DND-41 (cell line): Measurements from ENCODE around the gene SCAANT1.
A peak's percentile ranks its signal among the peaks of the same experiment; 100 is the strongest.

Source experiments
- ATAC-seq: fragments of 200-7000 bp; cut with Tn5 transposase; 3 replicates; pipeline ENCODE4 v1.9.1; 2021; ENCODE audit warnings: low read depth; ENCODE audit not compliant: insufficient read depth
- DNase-seq: peaks from one replicate; pipeline ENCODE4 v3.0.0-alpha.2; 2020
- H2AFZ ChIP-seq: 2 replicates; pipeline ENCODE4 v1.6.0; 2012; ENCODE audit warnings: low read depth, low read length
- H3K27ac ChIP-seq: 2 replicates; pipeline ENCODE4 v1.5.1; 2012; ENCODE audit warnings: low read length, inconsistent platforms
- H3K27me3 ChIP-seq: fragments of 200-600 bp; sonication (generic); 2 replicates; pipeline ENCODE4 v1.6.0; 2012; ENCODE audit warnings: low read length, mild to moderate bottlenecking, inconsistent platforms; ENCODE audit not compliant: insufficient read depth, poor library complexity
- H3K36me3 ChIP-seq: 2 replicates; pipeline ENCODE4 v1.5.1; 2012; ENCODE audit warnings: low read length, inconsistent platforms; ENCODE audit not compliant: insufficient read depth
- H3K4me1 ChIP-seq: 2 replicates; pipeline ENCODE4 v1.5.1; 2012; ENCODE audit warnings: mild to moderate bottlenecking, low read length; ENCODE audit not compliant: insufficient read depth
- H3K4me2 ChIP-seq: 2 replicates; pipeline ENCODE4 v1.6.0; 2012; ENCODE audit warnings: mild to moderate bottlenecking, moderate library complexity, low read length, inconsistent platforms; ENCODE audit not compliant: insufficient read depth
- H3K4me3 ChIP-seq, 2 experiments: fragments of 200-600 bp in 1 of 2; shearing (Covaris generic) in 1 of 2; 2 replicates each; pipeline ENCODE4 v1.5.1; 2012 to 2016; ENCODE audit warnings: inconsistent platforms in 2 of 2, low read length in 2 of 2, mild to moderate bottlenecking in 2 of 2, low read depth in 1 of 2, moderate library complexity in 1 of 2
- H3K79me2 ChIP-seq: 2 replicates; pipeline ENCODE4 v1.6.0; 2012; ENCODE audit warnings: low read length, inconsistent platforms; ENCODE audit not compliant: insufficient read depth
- H3K9ac ChIP-seq: 2 replicates; pipeline ENCODE4 v1.6.0; 2012; ENCODE audit warnings: low read depth, mild to moderate bottlenecking, inconsistent platforms, low read length, moderate library complexity
- H3K9me3 ChIP-seq: 2 replicates; pipeline ENCODE4 v1.5.1; 2012; ENCODE audit warnings: low read length, moderate library complexity, mild to moderate bottlenecking, inconsistent platforms; ENCODE audit not compliant: insufficient read depth, severe bottlenecking
- H4K20me1 ChIP-seq: 2 replicates; pipeline ENCODE4 v1.6.0; 2012; ENCODE audit warnings: low read length; ENCODE audit not compliant: insufficient read depth
- CTCF ChIP-seq: IDR thresholded peaks from 2 replicates; pipeline ENCODE4 v1.5.1; 2012; ENCODE audit warnings: borderline replicate concordance, low read length, moderate library complexity, mild to moderate bottlenecking; ENCODE audit not compliant: poor library complexity, severe bottlenecking; ENCODE audit errors: extremely low read depth
- EZH2 ChIP-seq: IDR thresholded peaks from 3 replicates; pipeline ENCODE4 v1.6.1; 2012; ENCODE audit warnings: borderline replicate concordance, low read depth, mild to moderate bottlenecking, moderate library complexity, low read length, inconsistent platforms; ENCODE audit not compliant: severe bottlenecking

Gene SCAANT1

GRCh38 chr3:63864008-63864964 lies 47.9 kb downstream of the SCAANT1 start:
- Histone ChIP-seq H3K27me3 (no peaks in the 10 kb centered on the region), H3K4me1 (peaks cover 40% of the 10 kb centered on the region), H3K4me3 (peak overlapping the region; percentile 55 to 94; a peak in 3 of 4 replicates), H3K27ac (peak overlapping the region; percentile 80), H2AFZ (peak overlapping the region; percentile 78), H4K20me1 (peaks cover 24% of the 10 kb centered on the region; the same call in 1 of the 2 replicates), H3K9ac (peak overlapping the region; percentile 85), H3K4me2 (peak overlapping the region; percentile 76), H3K36me3 (no peaks in the 10 kb centered on the region; the same call in 1 of the 2 replicates), H3K79me2 (peaks cover 95% of the 10 kb centered on the region), H3K9me3 (no peaks in the 10 kb centered on the region)
- DNase-seq (peak; percentile 71), ATAC-seq (peak; percentile 72)
- TF ChIP-seq EZH2: no peak
- TF ChIP-seq CTCF: no peak

- Histone ChIP-seq H3K27ac (peak within 1 kb of the TSS; percentile 82), H3K4me3 (peak within 1 kb of the TSS; percentile 89 to 94), H2AFZ (peak within 1 kb of the TSS; percentile 78), H3K27me3 (no peaks in the 10 kb centered on the region), H3K36me3 (no peaks in the 10 kb centered on the region; the same call in 1 of the 2 replicates), H3K4me2 (peak within 1 kb of the TSS; percentile 97), H3K79me2 (peaks cover 95% of the 10 kb centered on the region), H3K9me3 (no peaks in the 10 kb centered on the region), H3K4me1 (peaks cover 40% of the 10 kb centered on the region), H3K9ac (peak within 1 kb of the TSS; percentile 97), H4K20me1 (peaks cover 18% of the 10 kb centered on the region; the same call in 1 of the 2 replicates)
- TF ChIP-seq EZH2: no peak
- TF ChIP-seq CTCF: no peak
- DNase-seq (peak; percentile 74), ATAC-seq (peak; percentile 68)
These were observed 48.8 kb downstream of the SCAANT1 start, which contains the start of the genes ATXN7 and THOC7 for GRCh38 chr3:63863150-63864007. Gene ATXN7 (plus strand): TSS chr3:63863867. CDS start chr3:63912599, 48,732 bp downstream. Gene THOC7 (minus strand): TSS chr3:63863805. CDS start chr3:63863790, 15 bp downstream.

- peaks cover 21% of the 10 kb centered on the region; the same call in 1 of the 2 replicates for H4K20me1 ChIP-seq
- no peak for TF ChIP-seq EZH2
- TF ChIP-seq CTCF: no peak
- H3K4me2 ChIP-seq: peak overlapping the region; percentile 97
- no peaks in the 10 kb centered on the region; the same call in none of the 2 replicates for H3K36me3 ChIP-seq
- H3K4me3 ChIP-seq: peak overlapping the region; percentile 89 to 94
- H3K79me2 ChIP-seq: peaks cover 95% of the 10 kb centered on the region
- ATAC-seq (peak; percentile 8), DNase-seq (no peak)
- H3K4me1 ChIP-seq: peaks cover 40% of the 10 kb centered on the region
- peak overlapping the region; percentile 82 for H3K27ac ChIP-seq
- peak overlapping the region; percentile 73 for H2AFZ ChIP-seq
- H3K27me3 ChIP-seq: no peaks in the 10 kb centered on the region
- no peaks in the 10 kb centered on the region for H3K9me3 ChIP-seq
- peak overlapping the region; percentile 97 for H3K9ac ChIP-seq
These were observed 49.4 kb downstream of the SCAANT1 start for GRCh38 chr3:63862804-63863149.
